IMR-90 (cell line): ENCODE data around the gene ZCCHC17. TPM values are rescaled to one million over a fixed set of nuclear protein-coding genes. Genes with fewer than 3 reads are reported as not detected.

Experiments
- ATAC-seq: fragments of 200-7000 bp; cut with Tn5 transposase; 2 replicates; pipeline ENCODE4 v1.9.1; 2020; ENCODE audit warnings: low read depth, mild to moderate bottlenecking, moderate library complexity
- BruUV-seq: library from RNA; stranded (reverse); fragments of 400-500 nt; replicated peaks from 2 replicates; lab custom pipeline; 2021; lab: Mats Ljungman, UMichigan
- CTCF ChIA-PET: fragments of 300-600 bp; formaldehyde crosslinking; extraction: SDS; loops from one replicate; lab custom pipeline; 2021; ENCODE audit warnings: antibody characterized with exemption; lab: Yijun Ruan, JAX
- POLR2A ChIA-PET: fragments of 300-600 bp; sonication (Branson Sonifier 250); formaldehyde crosslinking; loops from one replicate; lab custom pipeline; 2022; ENCODE audit warnings: antibody characterized with exemption; ENCODE audit not compliant: unreplicated experiment; lab: Charles Lee
- DNase-seq: peaks from one replicate; pipeline ENCODE4 v3.0.0; 2013
- H2AFZ ChIP-seq: replicated peaks from 2 replicates; pipeline ENCODE3; 2013; ENCODE audit warnings: low read length, mild to moderate bottlenecking; ENCODE audit not compliant: poor library complexity
- H2AK5ac ChIP-seq: 2 replicates; pipeline ENCODE4 v1.6.1; 2013; ENCODE audit warnings: low read depth, low read length, inconsistent platforms
- H2AK9ac ChIP-seq: replicated peaks from 2 replicates; pipeline ENCODE3; 2013; ENCODE audit warnings: mild to moderate bottlenecking, low read depth, low read length, moderate library complexity; ENCODE audit not compliant: poor library complexity
- H2BK120ac ChIP-seq: 2 replicates; pipeline ENCODE4 v1.6.1; 2013; ENCODE audit warnings: low read depth, low read length, inconsistent platforms
- H2BK15ac ChIP-seq: 3 replicates; pipeline ENCODE4 v1.6.1; 2013; ENCODE audit warnings: low read depth, low read length, inconsistent platforms
- H2BK20ac ChIP-seq: 2 replicates; pipeline ENCODE4 v1.6.1; 2013; ENCODE audit warnings: low read depth, mild to moderate bottlenecking, inconsistent platforms, low read length, moderate library complexity
- H2BK5ac ChIP-seq: 2 replicates; pipeline ENCODE4 v1.6.1; 2013; ENCODE audit warnings: mild to moderate bottlenecking, low read depth, low read length, inconsistent platforms; ENCODE audit not compliant: poor library complexity, severe bottlenecking
- H3K14ac ChIP-seq: replicated peaks from 2 replicates; pipeline ENCODE4 v1.6.1; 2013; ENCODE audit warnings: low read depth, low read length, inconsistent platforms
- H3K18ac ChIP-seq: 2 replicates; pipeline ENCODE4 v1.6.1; 2013; ENCODE audit warnings: low read depth, low read length, control low read depth
- H3K23ac ChIP-seq: 2 replicates; pipeline ENCODE4 v1.6.1; 2013; ENCODE audit warnings: low read depth, low read length, inconsistent platforms
- H3K27ac ChIP-seq: 2 replicates; pipeline ENCODE4 v1.5.1; 2013; ENCODE audit warnings: mild to moderate bottlenecking, control low read depth, low read length; ENCODE audit not compliant: insufficient read depth
- H3K27me3 ChIP-seq: 2 replicates; pipeline ENCODE4 v1.6.1; 2013; ENCODE audit warnings: low read length; ENCODE audit not compliant: control insufficient read depth, insufficient read depth
- H3K36me3 ChIP-seq: 2 replicates; pipeline ENCODE4 v1.6.1; 2013; ENCODE audit warnings: low read length, mixed read lengths; ENCODE audit not compliant: control insufficient read depth, insufficient read depth
- H3K4ac ChIP-seq: 2 replicates; pipeline ENCODE4 v1.6.1; 2013; ENCODE audit warnings: low read depth, low read length, inconsistent platforms
- H3K4me1 ChIP-seq: 2 replicates; pipeline ENCODE4 v1.6.1; 2013; ENCODE audit warnings: low read length, mixed read lengths; ENCODE audit not compliant: control insufficient read depth, insufficient read depth
- H3K4me2 ChIP-seq: 2 replicates; pipeline ENCODE4 v1.6.1; 2013; ENCODE audit warnings: low read depth, mild to moderate bottlenecking, control low read depth, low read length, moderate library complexity
- H3K4me3 ChIP-seq: 2 replicates; pipeline ENCODE4 v1.5.1; 2013; ENCODE audit warnings: low read depth, mild to moderate bottlenecking, control low read depth, low read length, moderate library complexity; ENCODE audit not compliant: insufficient read depth
- H3K56ac ChIP-seq: 2 replicates; pipeline ENCODE4 v1.6.1; 2013; ENCODE audit warnings: low read length, inconsistent platforms; ENCODE audit not compliant: insufficient read depth; ENCODE audit errors: extremely low read depth
- H3K79me1 ChIP-seq, 2 experiments: 2 replicates each; pipeline ENCODE4 v1.6.1; 2013; ENCODE audit warnings: low read length in 2 of 2, inconsistent platforms in 1 of 2, low read depth in 1 of 2
- H3K9ac ChIP-seq: 2 replicates; pipeline ENCODE4 v1.6.1; 2013; ENCODE audit warnings: low read depth, low read length, control low read depth
- H3K9me1 ChIP-seq: 2 replicates; pipeline ENCODE4 v1.6.1; 2013; ENCODE audit warnings: low read length, inconsistent platforms; ENCODE audit not compliant: insufficient read depth
- H3K9me3 ChIP-seq: 2 replicates; pipeline ENCODE4 v1.6.1; 2013; ENCODE audit warnings: low read length; ENCODE audit not compliant: control insufficient read depth, insufficient read depth
- H4K20me1 ChIP-seq: 2 replicates; pipeline ENCODE4 v1.6.1; 2013; ENCODE audit warnings: low read length, inconsistent platforms; ENCODE audit not compliant: insufficient read depth
- H4K5ac ChIP-seq: 2 replicates; pipeline ENCODE4 v1.6.1; 2013; ENCODE audit warnings: mild to moderate bottlenecking, low read depth, low read length, control low read depth
- H4K8ac ChIP-seq, 2 experiments: 2 replicates each; pipeline ENCODE4 v1.6.1; 2013; ENCODE audit warnings: low read depth in 2 of 2, low read length in 2 of 2, control low read depth in 1 of 2, inconsistent platforms in 1 of 2
- H4K91ac ChIP-seq: 2 replicates; pipeline ENCODE4 v1.6.1; 2013; ENCODE audit warnings: low read depth, low read length, inconsistent platforms; ENCODE audit not compliant: insufficient read depth
- BHLHE40 ChIP-seq: fragments of 150-350 bp; IDR thresholded peaks from 2 replicates; pipeline ENCODE4 v1.6.1; 2016; ENCODE audit warnings: mild to moderate bottlenecking, low read depth, low read length
- CEBPB ChIP-seq: IDR thresholded peaks from 2 replicates; pipeline ENCODE4 v1.6.1; 2012; ENCODE audit warnings: low read depth, low read length, improper control_type of control experiment
- CHD1 ChIP-seq: IDR thresholded peaks from 2 replicates; pipeline ENCODE4 v1.6.1; 2012; ENCODE audit warnings: low read depth, low read length, improper control_type of control experiment
- FOS ChIP-seq: fragments of 150-350 bp; IDR thresholded peaks from 2 replicates; pipeline ENCODE4 v1.6.1; 2016; ENCODE audit warnings: low read depth, low read length
- MAZ ChIP-seq: IDR thresholded peaks from 2 replicates; pipeline ENCODE4 v1.6.1; 2012; ENCODE audit warnings: low read depth, mild to moderate bottlenecking, low read length, improper control_type of control experiment, moderate library complexity, borderline replicate concordance
- POLR2A ChIP-seq: IDR thresholded peaks from 2 replicates; pipeline ENCODE4 v1.6.1; 2012; ENCODE audit warnings: mild to moderate bottlenecking, low read depth, low read length
- RFX5 ChIP-seq: IDR thresholded peaks from 2 replicates; pipeline ENCODE4 v1.8.0; 2012; ENCODE audit warnings: low read depth, mild to moderate bottlenecking, low read length, moderate library complexity
- SMC3 ChIP-seq: fragments of 150-350 bp; IDR thresholded peaks from 2 replicates; pipeline ENCODE4 v1.6.1; 2016; ENCODE audit warnings: low read depth, mild to moderate bottlenecking, antibody characterized with exemption, low read length, moderate library complexity
- WGBS, 2 experiments: methylation state at CpG; one replicate each; pipeline versions ENCODE4 v1.1.5 to v1.1.7; 2013; ENCODE audit warnings: missing lambda C conversion rate in 2 of 2; ENCODE audit not compliant: insufficient read length in 1 of 2; ENCODE audit errors: extremely low coverage in 2 of 2; 5-methylcytosine and 5-hydroxymethylcytosine counted together
- dilution Hi-C: fragments of 300-500 bp; cut with HindIII; formaldehyde crosslinking; loops from one replicate; pipeline ENCODE4 v1.14.3; 2018; ENCODE audit warnings: low sequenced_read_pairs; ENCODE audit not compliant: unreplicated experiment
- in situ Hi-C: fragments of 300-500 bp; cut with MboI; formaldehyde crosslinking; loops from 3 replicates; pipeline ENCODE4 v1.14.3; 2019; ENCODE audit warnings: low sequenced_read_pairs, inconsistent platforms, mixed read lengths
- intact Hi-C: fragments of 100-400 bp; cut with micrococcal nuclease; formaldehyde crosslinking; loops from 2 replicates; pipeline ENCODE4 v1.10.0; 2022
- polyA plus RNA-seq, 3 experiments: library from polyadenylated mRNA; depleted of rRNA; stranded (reverse); fragments of >200 nt; gene quantifications; 2 replicates each; pipeline ENCODE4 v1.2.3, GENCODE V29; 2012; ENCODE audit warnings: low replicate concordance in 1 of 3
- total RNA-seq: library from RNA; depleted of rRNA; stranded (reverse); fragments of >200 nt; gene quantifications from 2 replicates; pipeline ENCODE4 v1.2.3, GENCODE V29; 2012
- TF ChIP-seq, protein P1 (sequence below): fragments of 150-350 bp; IDR thresholded peaks from 2 replicates; pipeline ENCODE4 v1.6.1; 2017; ENCODE audit warnings: mild to moderate bottlenecking, antibody characterized with exemption, low read length, low read depth

The ZCCHC17 gene
- total and polyA plus RNA-seq, 2 of the 4 experiments (the other 2 are of a cell fraction) = 48.4 to 48.9 TPM

DNA sequence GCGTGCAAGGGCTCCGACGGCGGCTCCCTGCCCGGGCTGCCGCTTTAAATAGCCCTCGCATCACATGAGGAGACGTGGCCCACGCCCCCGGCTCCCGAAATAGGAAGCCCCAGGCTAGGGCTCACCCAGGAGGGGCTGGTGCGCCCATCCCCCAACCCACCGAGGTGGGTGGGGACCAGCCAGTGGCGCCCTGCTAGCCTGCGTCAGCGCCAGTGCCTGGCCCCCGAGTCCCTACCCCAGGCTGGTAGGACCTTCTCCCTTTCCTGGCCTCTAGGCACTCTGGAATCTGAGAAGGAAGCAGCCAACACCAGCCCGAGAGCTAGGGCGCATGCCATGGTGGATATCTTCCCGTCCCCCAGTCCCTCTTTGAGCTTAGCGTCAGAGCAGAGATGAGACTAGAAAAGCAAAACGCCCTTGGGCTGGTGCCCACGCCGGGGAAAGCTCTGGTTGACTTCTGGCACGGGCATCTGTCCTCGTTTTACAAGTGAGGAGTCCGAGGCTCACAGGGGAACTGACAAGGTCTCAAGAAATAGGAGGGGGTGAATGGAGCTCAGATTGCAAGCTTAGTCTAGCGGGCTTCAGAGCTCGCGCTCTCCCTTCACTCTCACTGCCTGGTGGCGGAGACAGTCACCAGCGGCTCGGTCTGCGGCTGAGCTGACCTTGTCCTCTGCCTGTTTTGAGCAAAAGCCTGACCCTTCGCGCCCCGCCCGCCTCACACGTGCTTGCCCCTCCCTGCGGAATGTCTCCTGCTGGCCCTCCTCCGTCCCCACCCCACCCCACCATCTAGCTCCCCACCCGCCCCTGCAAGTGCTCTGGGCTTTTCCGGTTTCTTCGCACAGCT, 76.4 kb downstream of the ZCCHC17 start, which contains the start of gene FABP3:
TSS of gene FABP3 (minus strand) at position 21 of the 841 bp plus-strand sequence. CDS start 62 bp downstream, outside the sequence.
- in situ Hi-C loops (no loop called here), intact Hi-C loops (no loop called here), dilution Hi-C loops (no loop called here)
- Histone ChIP-seq H3K56ac (no peak within 1 kb of the TSS; the same call in 1 of the 2 replicates), H2BK15ac (no peak within 1 kb of the TSS; the same call in 2 of the 3 replicates), H3K4ac (peak within 1 kb of the TSS; percentile 78), H3K36me3 (no peaks in the 10 kb centered on the region), H3K4me2 (peak within 1 kb of the TSS; percentile 78), H2BK20ac (0 out of 2 replicates have a peak within 1 kb of the TSS, but pooled peaks have one; percentile 33), H4K91ac (peak within 1 kb of the TSS; percentile 31), H4K20me1 (no peaks in the 10 kb centered on the region), H2AFZ (peak within 1 kb of the TSS; percentile 92), H2BK120ac (peak within 1 kb of the TSS; percentile 67), H4K8ac (peak within 1 kb of the TSS; percentile 6 to 86; a peak in 3 of 4 replicates), H3K4me3 (peak within 1 kb of the TSS; percentile 24), H3K9ac (peak within 1 kb of the TSS; percentile 26; the same call in 1 of the 2 replicates), H2AK9ac (peak within 1 kb of the TSS; percentile 89), H2AK5ac (peak within 1 kb of the TSS; percentile 61; the same call in 1 of the 2 replicates), H3K4me1 (peaks cover 7% of the 10 kb centered on the region), H3K23ac (peak within 1 kb of the TSS; percentile 72), H3K18ac (peak within 1 kb of the TSS; percentile 2; the same call in 1 of the 2 replicates), H3K9me1 (peaks cover 7% of the 10 kb centered on the region), H4K5ac (peak within 1 kb of the TSS; percentile 56), H3K9me3 (no peaks in the 10 kb centered on the region), H3K27ac (peak within 1 kb of the TSS; percentile 0), H3K27me3 (no peaks in the 10 kb centered on the region), H3K14ac (peak within 1 kb of the TSS; percentile 86), H2BK5ac (no peak within 1 kb of the TSS), H3K79me1 (no peaks in the 10 kb centered on the region)
- ATAC-seq = peak; percentile 58
- DNase-seq = peak; percentile 51
- BruUV-seq = no TSS peak
- 4% methylated on average over 14 of the region's 44 CpGs; no CpG with 5 or more reads in 1 of the 2 experiments for WGBS, 2 experiments
- TF ChIP-seq POLR2A (no peak), SMC3 (no peak), CHD1 (no peak), MAZ (peak; percentile 97), FOS (no peak), BHLHE40 (peak; percentile 82), RFX5 (no peak), CEBPB (no peak)
- TF ChIP-seq, protein P1, sequence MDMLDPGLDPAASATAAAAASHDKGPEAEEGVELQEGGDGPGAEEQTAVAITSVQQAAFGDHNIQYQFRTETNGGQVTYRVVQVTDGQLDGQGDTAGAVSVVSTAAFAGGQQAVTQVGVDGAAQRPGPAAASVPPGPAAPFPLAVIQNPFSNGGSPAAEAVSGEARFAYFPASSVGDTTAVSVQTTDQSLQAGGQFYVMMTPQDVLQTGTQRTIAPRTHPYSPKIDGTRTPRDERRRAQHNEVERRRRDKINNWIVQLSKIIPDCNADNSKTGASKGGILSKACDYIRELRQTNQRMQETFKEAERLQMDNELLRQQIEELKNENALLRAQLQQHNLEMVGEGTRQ = peak; percentile 38; the same call in 1 of the 2 replicates
- ChIA-PET POLR2A (interaction anchor here (0.6 kb wide), 1 partner anchor 599 kb away, joined by 11 read pairs; no protein-coding TSS in a partner anchor), CTCF (interaction anchor here (0.9 to 1.1 kb wide), 4 partner anchors 11 to 49 kb away, joined by 3 to 5 read pairs (median 4); no protein-coding TSS in a partner anchor)
